HL-60 (cell line): Measurements from ENCODE around the gene MAGI2.

Experiments used
- DNase-seq, 2 experiments: peaks; one replicate each; pipeline ENCODE4 v3.0.0-alpha.2; 2010 to 2020; ENCODE audit warnings: low read depth in 1 of 2, low spot score in 1 of 2
- H3K27ac ChIP-seq: fragments of 250-450 bp; sonication (Bioruptor Pico); replicated peaks from 2 replicates; pipeline ENCODE4 v1.5.1; 2020; ENCODE audit warnings: mild to moderate bottlenecking, moderate library complexity
- H3K27me3 ChIP-seq: fragments of 250-450 bp; sonication (Bioruptor Pico); 2 replicates; pipeline ENCODE4 v1.5.1; 2021; ENCODE audit warnings: mild to moderate bottlenecking, moderate library complexity; ENCODE audit not compliant: insufficient read depth, poor library complexity, severe bottlenecking
- H3K4me3 ChIP-seq: replicated peaks from 2 replicates; pipeline ENCODE4 v1.5.1; 2011; ENCODE audit warnings: mild to moderate bottlenecking, control low read depth, low read length; ENCODE audit not compliant: insufficient read depth
- GABPA ChIP-seq: IDR thresholded peaks from 2 replicates; pipeline ENCODE4 v1.6.1; 2012; ENCODE audit warnings: low read depth
- POLR2AphosphoS5 ChIP-seq: IDR thresholded peaks from 2 replicates; pipeline ENCODE4 v1.6.1; 2012; ENCODE audit warnings: low read depth
- SPI1 ChIP-seq: IDR thresholded peaks from 2 replicates; pipeline ENCODE4 v1.6.1; 2012; ENCODE audit warnings: low read depth, mild to moderate bottlenecking, borderline replicate concordance
- TF ChIP-seq, protein P1 (sequence below): IDR thresholded peaks from one replicate; pipeline ENCODE4 v1.5.1; 2011; ENCODE audit warnings: low read length, control low read depth, inconsistent platforms; ENCODE audit not compliant: insufficient read depth
- TF ChIP-seq, protein P2 (sequence below): IDR thresholded peaks from 2 replicates; pipeline ENCODE4 v1.6.1; 2012; ENCODE audit warnings: low read depth; ENCODE audit not compliant: insufficient replicate concordance

Gene MAGI2

DNA sequence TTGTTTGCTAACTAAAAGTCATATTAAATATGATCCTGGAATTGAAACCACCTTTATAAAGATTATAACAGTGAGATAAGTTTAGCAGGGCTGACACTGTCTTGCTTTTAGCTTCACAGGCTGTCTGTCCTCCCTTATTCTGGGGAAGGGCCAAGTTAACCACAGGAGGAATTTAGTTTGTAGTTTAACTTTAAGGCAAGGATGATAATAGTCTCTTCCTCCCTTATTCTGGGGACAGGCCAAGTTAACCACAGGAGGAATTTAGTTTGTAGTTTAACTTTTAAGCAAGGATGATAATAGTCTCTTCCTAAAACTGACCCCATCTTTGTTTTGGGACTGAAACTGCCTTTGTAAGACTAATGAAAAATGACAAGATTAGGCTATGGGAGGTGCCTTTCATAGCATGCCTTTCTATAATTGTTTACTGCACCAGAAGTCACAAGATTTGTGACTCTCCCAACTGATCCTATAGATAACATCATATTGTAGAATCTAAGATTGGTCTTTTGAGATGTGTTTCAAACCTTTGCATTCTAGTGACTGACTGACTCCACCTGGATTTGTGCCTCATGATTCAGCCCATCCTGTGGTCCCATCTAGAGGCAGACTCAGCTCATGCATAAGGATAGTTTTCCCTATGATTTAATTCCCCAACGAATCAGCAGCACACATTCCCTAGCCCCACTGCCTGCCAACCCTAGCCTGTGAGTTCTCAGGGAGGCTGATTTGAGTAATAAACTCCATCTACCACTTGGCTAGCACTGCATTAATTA is 212.0 kb downstream of the MAGI2 start:
- TF ChIP-seq SPI1 = no peak
- TF ChIP-seq GABPA = no peak
- TF ChIP-seq, protein P1, sequence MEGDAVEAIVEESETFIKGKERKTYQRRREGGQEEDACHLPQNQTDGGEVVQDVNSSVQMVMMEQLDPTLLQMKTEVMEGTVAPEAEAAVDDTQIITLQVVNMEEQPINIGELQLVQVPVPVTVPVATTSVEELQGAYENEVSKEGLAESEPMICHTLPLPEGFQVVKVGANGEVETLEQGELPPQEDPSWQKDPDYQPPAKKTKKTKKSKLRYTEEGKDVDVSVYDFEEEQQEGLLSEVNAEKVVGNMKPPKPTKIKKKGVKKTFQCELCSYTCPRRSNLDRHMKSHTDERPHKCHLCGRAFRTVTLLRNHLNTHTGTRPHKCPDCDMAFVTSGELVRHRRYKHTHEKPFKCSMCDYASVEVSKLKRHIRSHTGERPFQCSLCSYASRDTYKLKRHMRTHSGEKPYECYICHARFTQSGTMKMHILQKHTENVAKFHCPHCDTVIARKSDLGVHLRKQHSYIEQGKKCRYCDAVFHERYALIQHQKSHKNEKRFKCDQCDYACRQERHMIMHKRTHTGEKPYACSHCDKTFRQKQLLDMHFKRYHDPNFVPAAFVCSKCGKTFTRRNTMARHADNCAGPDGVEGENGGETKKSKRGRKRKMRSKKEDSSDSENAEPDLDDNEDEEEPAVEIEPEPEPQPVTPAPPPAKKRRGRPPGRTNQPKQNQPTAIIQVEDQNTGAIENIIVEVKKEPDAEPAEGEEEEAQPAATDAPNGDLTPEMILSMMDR = no peak
- TF ChIP-seq, protein P2, sequence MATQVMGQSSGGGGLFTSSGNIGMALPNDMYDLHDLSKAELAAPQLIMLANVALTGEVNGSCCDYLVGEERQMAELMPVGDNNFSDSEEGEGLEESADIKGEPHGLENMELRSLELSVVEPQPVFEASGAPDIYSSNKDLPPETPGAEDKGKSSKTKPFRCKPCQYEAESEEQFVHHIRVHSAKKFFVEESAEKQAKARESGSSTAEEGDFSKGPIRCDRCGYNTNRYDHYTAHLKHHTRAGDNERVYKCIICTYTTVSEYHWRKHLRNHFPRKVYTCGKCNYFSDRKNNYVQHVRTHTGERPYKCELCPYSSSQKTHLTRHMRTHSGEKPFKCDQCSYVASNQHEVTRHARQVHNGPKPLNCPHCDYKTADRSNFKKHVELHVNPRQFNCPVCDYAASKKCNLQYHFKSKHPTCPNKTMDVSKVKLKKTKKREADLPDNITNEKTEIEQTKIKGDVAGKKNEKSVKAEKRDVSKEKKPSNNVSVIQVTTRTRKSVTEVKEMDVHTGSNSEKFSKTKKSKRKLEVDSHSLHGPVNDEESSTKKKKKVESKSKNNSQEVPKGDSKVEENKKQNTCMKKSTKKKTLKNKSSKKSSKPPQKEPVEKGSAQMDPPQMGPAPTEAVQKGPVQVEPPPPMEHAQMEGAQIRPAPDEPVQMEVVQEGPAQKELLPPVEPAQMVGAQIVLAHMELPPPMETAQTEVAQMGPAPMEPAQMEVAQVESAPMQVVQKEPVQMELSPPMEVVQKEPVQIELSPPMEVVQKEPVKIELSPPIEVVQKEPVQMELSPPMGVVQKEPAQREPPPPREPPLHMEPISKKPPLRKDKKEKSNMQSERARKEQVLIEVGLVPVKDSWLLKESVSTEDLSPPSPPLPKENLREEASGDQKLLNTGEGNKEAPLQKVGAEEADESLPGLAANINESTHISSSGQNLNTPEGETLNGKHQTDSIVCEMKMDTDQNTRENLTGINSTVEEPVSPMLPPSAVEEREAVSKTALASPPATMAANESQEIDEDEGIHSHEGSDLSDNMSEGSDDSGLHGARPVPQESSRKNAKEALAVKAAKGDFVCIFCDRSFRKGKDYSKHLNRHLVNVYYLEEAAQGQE = no peak
- TF ChIP-seq POLR2AphosphoS5 = no peak
- no peak overlapping the region for H3K4me3 ChIP-seq
- DNase-seq = no peak

DNA sequence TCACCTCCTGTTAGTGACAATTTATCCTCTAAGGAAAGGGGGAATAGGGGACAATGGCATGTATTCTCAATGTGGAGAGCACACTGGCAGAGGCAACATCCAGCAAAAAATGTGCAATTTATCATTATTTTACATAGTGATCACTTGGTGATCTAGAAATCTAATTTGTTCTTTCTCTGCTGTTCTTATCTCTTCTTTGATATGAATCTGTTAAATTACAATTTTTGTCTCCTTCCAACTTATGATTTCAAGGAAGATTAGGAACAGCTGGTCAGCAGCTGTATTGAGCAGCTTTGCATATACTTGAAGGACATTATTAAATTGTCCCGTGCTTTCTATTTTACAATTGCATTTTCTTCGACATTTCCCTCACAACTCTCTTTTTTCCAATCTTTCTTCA is 213.1 kb downstream of the MAGI2 start:
- Histone ChIP-seq H3K4me3 (no peak overlapping the region), H3K27ac (no peak overlapping the region), H3K27me3 (no peaks in the 10 kb centered on the region)
- TF ChIP-seq, protein P1 = no peak
- TF ChIP-seq POLR2AphosphoS5 = no peak
- no peak for TF ChIP-seq GABPA
- TF ChIP-seq SPI1 = no peak
- TF ChIP-seq, protein P2 = no peak
- DNase-seq = no peak

More for the DNA sequence above, 212.0 kb downstream of the MAGI2 start:
- H3K27me3 ChIP-seq = no peaks in the 10 kb centered on the region
- H3K27ac ChIP-seq = no peak overlapping the region

DNA sequence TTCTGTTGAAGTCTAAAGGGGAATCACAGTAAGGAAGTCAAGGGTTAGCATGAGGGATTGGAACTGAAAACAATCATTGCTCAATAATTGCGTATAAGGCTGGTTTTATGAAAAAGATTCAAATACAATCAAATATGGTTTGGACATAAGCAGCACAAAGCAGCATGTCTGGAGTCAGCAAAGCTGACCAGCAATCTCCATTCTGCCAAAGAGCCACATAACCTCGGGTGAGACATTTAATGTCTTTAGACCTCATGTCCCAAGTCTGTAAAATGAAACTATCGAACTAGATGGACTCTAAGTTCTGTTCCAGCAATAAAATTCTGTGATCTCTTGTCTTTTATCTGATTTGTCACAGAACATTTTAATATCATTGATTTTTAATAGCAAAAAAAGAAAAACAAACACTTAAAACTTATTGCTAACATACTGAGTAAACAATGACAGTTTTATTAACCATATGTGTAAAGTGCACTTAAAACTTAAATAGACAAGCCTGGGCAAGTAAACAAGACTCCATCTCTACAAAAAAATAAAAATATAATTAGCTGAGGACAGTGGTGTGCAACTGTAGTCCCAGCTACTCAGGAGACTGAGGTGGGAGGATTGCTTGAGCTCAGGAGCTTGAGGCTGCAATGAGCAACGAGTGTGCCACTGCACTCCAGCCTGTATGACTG is 217.0 kb downstream of the MAGI2 start:
- TF ChIP-seq SPI1 (no peak), POLR2AphosphoS5 (no peak), GABPA (no peak)
- TF ChIP-seq, protein P2 = no peak
- TF ChIP-seq, protein P1 = no peak
- Histone ChIP-seq H3K27me3 (no peaks in the 10 kb centered on the region), H3K4me3 (no peak overlapping the region), H3K27ac (no peak overlapping the region)
- no peak for DNase-seq
